IMR-90 (cell line): ENCODE data around the gene PTP4A2. TPM values are rescaled to one million over a fixed set of nuclear protein-coding genes. Genes with fewer than 3 reads are reported as not detected.

ENCODE experiments used
- ATAC-seq: fragments of 200-7000 bp; cut with Tn5 transposase; 2 replicates; pipeline ENCODE4 v1.9.1; 2020; ENCODE audit warnings: low read depth, mild to moderate bottlenecking, moderate library complexity
- BruUV-seq: library from RNA; stranded (reverse); fragments of 400-500 nt; replicated peaks from 2 replicates; lab custom pipeline; 2021; lab: Mats Ljungman, UMichigan
- CTCF ChIA-PET: fragments of 300-600 bp; formaldehyde crosslinking; extraction: SDS; loops from one replicate; lab custom pipeline; 2021; ENCODE audit warnings: antibody characterized with exemption; lab: Yijun Ruan, JAX
- POLR2A ChIA-PET: fragments of 300-600 bp; sonication (Branson Sonifier 250); formaldehyde crosslinking; loops from one replicate; lab custom pipeline; 2022; ENCODE audit warnings: antibody characterized with exemption; ENCODE audit not compliant: unreplicated experiment; lab: Charles Lee
- DNase-seq: peaks from one replicate; pipeline ENCODE4 v3.0.0; 2013
- H2AFZ ChIP-seq: replicated peaks from 2 replicates; pipeline ENCODE3; 2013; ENCODE audit warnings: low read length, mild to moderate bottlenecking; ENCODE audit not compliant: poor library complexity
- H2AK5ac ChIP-seq: 2 replicates; pipeline ENCODE4 v1.6.1; 2013; ENCODE audit warnings: low read depth, low read length, inconsistent platforms
- H2AK9ac ChIP-seq: replicated peaks from 2 replicates; pipeline ENCODE3; 2013; ENCODE audit warnings: mild to moderate bottlenecking, low read depth, low read length, moderate library complexity; ENCODE audit not compliant: poor library complexity
- H2BK120ac ChIP-seq: 2 replicates; pipeline ENCODE4 v1.6.1; 2013; ENCODE audit warnings: low read depth, low read length, inconsistent platforms
- H2BK15ac ChIP-seq: 3 replicates; pipeline ENCODE4 v1.6.1; 2013; ENCODE audit warnings: low read depth, low read length, inconsistent platforms
- H2BK20ac ChIP-seq: 2 replicates; pipeline ENCODE4 v1.6.1; 2013; ENCODE audit warnings: low read depth, mild to moderate bottlenecking, inconsistent platforms, low read length, moderate library complexity
- H2BK5ac ChIP-seq: 2 replicates; pipeline ENCODE4 v1.6.1; 2013; ENCODE audit warnings: mild to moderate bottlenecking, low read depth, low read length, inconsistent platforms; ENCODE audit not compliant: poor library complexity, severe bottlenecking
- H3K14ac ChIP-seq: replicated peaks from 2 replicates; pipeline ENCODE4 v1.6.1; 2013; ENCODE audit warnings: low read depth, low read length, inconsistent platforms
- H3K18ac ChIP-seq: 2 replicates; pipeline ENCODE4 v1.6.1; 2013; ENCODE audit warnings: low read depth, low read length, control low read depth
- H3K23ac ChIP-seq: 2 replicates; pipeline ENCODE4 v1.6.1; 2013; ENCODE audit warnings: low read depth, low read length, inconsistent platforms
- H3K27ac ChIP-seq: 2 replicates; pipeline ENCODE4 v1.5.1; 2013; ENCODE audit warnings: mild to moderate bottlenecking, control low read depth, low read length; ENCODE audit not compliant: insufficient read depth
- H3K27me3 ChIP-seq: 2 replicates; pipeline ENCODE4 v1.6.1; 2013; ENCODE audit warnings: low read length; ENCODE audit not compliant: control insufficient read depth, insufficient read depth
- H3K36me3 ChIP-seq: 2 replicates; pipeline ENCODE4 v1.6.1; 2013; ENCODE audit warnings: low read length, mixed read lengths; ENCODE audit not compliant: control insufficient read depth, insufficient read depth
- H3K4ac ChIP-seq: 2 replicates; pipeline ENCODE4 v1.6.1; 2013; ENCODE audit warnings: low read depth, low read length, inconsistent platforms
- H3K4me1 ChIP-seq: 2 replicates; pipeline ENCODE4 v1.6.1; 2013; ENCODE audit warnings: low read length, mixed read lengths; ENCODE audit not compliant: control insufficient read depth, insufficient read depth
- H3K4me2 ChIP-seq: 2 replicates; pipeline ENCODE4 v1.6.1; 2013; ENCODE audit warnings: low read depth, mild to moderate bottlenecking, control low read depth, low read length, moderate library complexity
- H3K4me3 ChIP-seq: 2 replicates; pipeline ENCODE4 v1.5.1; 2013; ENCODE audit warnings: low read depth, mild to moderate bottlenecking, control low read depth, low read length, moderate library complexity; ENCODE audit not compliant: insufficient read depth
- H3K56ac ChIP-seq: 2 replicates; pipeline ENCODE4 v1.6.1; 2013; ENCODE audit warnings: low read length, inconsistent platforms; ENCODE audit not compliant: insufficient read depth; ENCODE audit errors: extremely low read depth
- H3K79me1 ChIP-seq, 2 experiments: 2 replicates each; pipeline ENCODE4 v1.6.1; 2013; ENCODE audit warnings: low read length in 2 of 2, inconsistent platforms in 1 of 2, low read depth in 1 of 2
- H3K9ac ChIP-seq: 2 replicates; pipeline ENCODE4 v1.6.1; 2013; ENCODE audit warnings: low read depth, low read length, control low read depth
- H3K9me1 ChIP-seq: 2 replicates; pipeline ENCODE4 v1.6.1; 2013; ENCODE audit warnings: low read length, inconsistent platforms; ENCODE audit not compliant: insufficient read depth
- H3K9me3 ChIP-seq: 2 replicates; pipeline ENCODE4 v1.6.1; 2013; ENCODE audit warnings: low read length; ENCODE audit not compliant: control insufficient read depth, insufficient read depth
- H4K20me1 ChIP-seq: 2 replicates; pipeline ENCODE4 v1.6.1; 2013; ENCODE audit warnings: low read length, inconsistent platforms; ENCODE audit not compliant: insufficient read depth
- H4K5ac ChIP-seq: 2 replicates; pipeline ENCODE4 v1.6.1; 2013; ENCODE audit warnings: mild to moderate bottlenecking, low read depth, low read length, control low read depth
- H4K8ac ChIP-seq, 2 experiments: 2 replicates each; pipeline ENCODE4 v1.6.1; 2013; ENCODE audit warnings: low read depth in 2 of 2, low read length in 2 of 2, control low read depth in 1 of 2, inconsistent platforms in 1 of 2
- H4K91ac ChIP-seq: 2 replicates; pipeline ENCODE4 v1.6.1; 2013; ENCODE audit warnings: low read depth, low read length, inconsistent platforms; ENCODE audit not compliant: insufficient read depth
- CEBPB ChIP-seq: IDR thresholded peaks from 2 replicates; pipeline ENCODE4 v1.6.1; 2012; ENCODE audit warnings: low read depth, low read length, improper control_type of control experiment
- CTCF ChIP-seq: conservative IDR thresholded peaks from 2 replicates; pipeline ENCODE4 v1.5.1; 2012; ENCODE audit warnings: mild to moderate bottlenecking, low read depth, low read length, improper control_type of control experiment
- ELK1 ChIP-seq: fragments of 150-350 bp; IDR thresholded peaks from 2 replicates; pipeline ENCODE4 v1.6.1; 2016; ENCODE audit warnings: low read depth, mild to moderate bottlenecking, low read length, moderate library complexity, borderline replicate concordance
- MAFK ChIP-seq: IDR thresholded peaks from 2 replicates; pipeline ENCODE4 v1.6.1; 2012; ENCODE audit warnings: low read depth, low read length, improper control_type of control experiment
- MAZ ChIP-seq: IDR thresholded peaks from 2 replicates; pipeline ENCODE4 v1.6.1; 2012; ENCODE audit warnings: low read depth, mild to moderate bottlenecking, low read length, improper control_type of control experiment, moderate library complexity, borderline replicate concordance
- MXI1 ChIP-seq: IDR thresholded peaks from 2 replicates; pipeline ENCODE4 v1.6.1; 2012; ENCODE audit warnings: low read depth, mild to moderate bottlenecking, low read length, moderate library complexity, borderline replicate concordance
- POLR2A ChIP-seq: IDR thresholded peaks from 2 replicates; pipeline ENCODE4 v1.6.1; 2012; ENCODE audit warnings: mild to moderate bottlenecking, low read depth, low read length
- RCOR1 ChIP-seq: IDR thresholded peaks from 2 replicates; pipeline ENCODE4 v1.6.1; 2012; ENCODE audit warnings: mild to moderate bottlenecking, low read length, improper control_type of control experiment; ENCODE audit not compliant: insufficient replicate concordance
- RFX5 ChIP-seq: IDR thresholded peaks from 2 replicates; pipeline ENCODE4 v1.8.0; 2012; ENCODE audit warnings: low read depth, mild to moderate bottlenecking, low read length, moderate library complexity
- WGBS, 2 experiments: methylation state at CpG; one replicate each; pipeline versions ENCODE4 v1.1.5 to v1.1.7; 2013; ENCODE audit warnings: missing lambda C conversion rate in 2 of 2; ENCODE audit not compliant: insufficient read length in 1 of 2; ENCODE audit errors: extremely low coverage in 2 of 2; 5-methylcytosine and 5-hydroxymethylcytosine counted together
- dilution Hi-C: fragments of 300-500 bp; cut with HindIII; formaldehyde crosslinking; loops from one replicate; pipeline ENCODE4 v1.14.3; 2018; ENCODE audit warnings: low sequenced_read_pairs; ENCODE audit not compliant: unreplicated experiment
- in situ Hi-C: fragments of 300-500 bp; cut with MboI; formaldehyde crosslinking; loops from 3 replicates; pipeline ENCODE4 v1.14.3; 2019; ENCODE audit warnings: low sequenced_read_pairs, inconsistent platforms, mixed read lengths
- intact Hi-C: fragments of 100-400 bp; cut with micrococcal nuclease; formaldehyde crosslinking; loops from 2 replicates; pipeline ENCODE4 v1.10.0; 2022
- polyA plus RNA-seq, 3 experiments: library from polyadenylated mRNA; depleted of rRNA; stranded (reverse); fragments of >200 nt; gene quantifications; 2 replicates each; pipeline ENCODE4 v1.2.3, GENCODE V29; 2012; ENCODE audit warnings: low replicate concordance in 1 of 3
- total RNA-seq: library from RNA; depleted of rRNA; stranded (reverse); fragments of >200 nt; gene quantifications from 2 replicates; pipeline ENCODE4 v1.2.3, GENCODE V29; 2012

The PTP4A2 gene
- total and polyA plus RNA-seq, 2 of the 4 experiments (the other 2 are of a cell fraction), result 135 to 328 TPM

GRCh38 chr1:31943546-31944184 is 5.5 kb upstream of the PTP4A2 start:
- H2AK5ac ChIP-seq, result peak overlapping the region; percentile 82
- peaks cover 12% of the 10 kb centered on the region for H3K9me1 ChIP-seq
- DNase-seq, result no peak
- no peak overlapping the region for H3K4me3 ChIP-seq
- ChIA-PET CTCF (interaction anchor here (1.9 to 3.0 kb wide), 2 partner anchors 12 to 20 kb away, joined by 10 to 12 read pairs; no protein-coding TSS in a partner anchor), POLR2A (interaction anchor here (1.6 kb wide), 1 partner anchor 12 kb away, joined by 7 read pairs; no protein-coding TSS in a partner anchor)
- TF ChIP-seq RCOR1 (no peak), POLR2A (no peak), ELK1 (no peak), MAFK (no peak), MAZ (no peak), CTCF (no peak), MXI1 (no peak), CEBPB (no peak), RFX5 (no peak)
- H3K4ac ChIP-seq, result peak overlapping the region; percentile 93
- in situ Hi-C loops (no loop called here), dilution Hi-C loops (no loop called here), intact Hi-C loops (no loop called here)
- H3K36me3 ChIP-seq, result no peaks in the 10 kb centered on the region
- H4K8ac ChIP-seq, result peak overlapping the region; percentile 84 to 95
- peaks cover 19% of the 10 kb centered on the region for H3K4me1 ChIP-seq
- BruUV-seq, result no TSS peak
- peak overlapping the region; percentile 94 for H2AFZ ChIP-seq
- H3K56ac ChIP-seq, result peak overlapping the region; percentile 48; the same call in 1 of the 2 replicates
- H4K91ac ChIP-seq, result peak overlapping the region; percentile 95
- peak overlapping the region; percentile 79 for H4K5ac ChIP-seq
- H3K79me1 ChIP-seq, result peaks cover 2 to 20% of the 10 kb centered on the region in 2 experiments; a peak in 2 of 4 replicates
- H2BK5ac ChIP-seq, result peak overlapping the region; percentile 89
- peak overlapping the region; percentile 90 for H2BK15ac ChIP-seq
- H4K20me1 ChIP-seq, result no peaks in the 10 kb centered on the region
- no peaks in the 10 kb centered on the region for H3K9me3 ChIP-seq
- H3K27ac ChIP-seq, result peak overlapping the region; percentile 93
- peak overlapping the region; percentile 59 for H3K14ac ChIP-seq
- H3K23ac ChIP-seq, result peak overlapping the region; percentile 86
- no CpG with 5 or more reads among the region's 3 CpGs for WGBS, 2 experiments
- H3K27me3 ChIP-seq, result no peaks in the 10 kb centered on the region
- peak overlapping the region; percentile 62 for H3K18ac ChIP-seq
- peak overlapping the region; percentile 49 for H3K4me2 ChIP-seq
- H3K9ac ChIP-seq, result peak overlapping the region; percentile 70
- peak overlapping the region; percentile 76 for H2BK120ac ChIP-seq
- no peak for ATAC-seq
- peak overlapping the region; percentile 90 for H2AK9ac ChIP-seq
- H2BK20ac ChIP-seq, result peak overlapping the region; percentile 65
